H1 (cell line): ENCODE data around the gene SOSTDC1. TPM values are rescaled to one million over a fixed set of nuclear protein-coding genes. Genes with fewer than 3 reads are reported as not detected.

Experiments
- CTCF ChIA-PET: fragments of 300-600 bp; sonication (Branson Sonifier 250); formaldehyde crosslinking; loops from one replicate; lab custom pipeline; 2021; ENCODE audit not compliant: partially characterized antibody; lab: Charles Lee
- POLR2A ChIA-PET: fragments of 300-600 bp; sonication (Branson Sonifier 250); formaldehyde crosslinking; loops from one replicate; lab custom pipeline; 2021; ENCODE audit warnings: inconsistent platforms; ENCODE audit not compliant: partially characterized antibody; lab: Charles Lee
- DNase-seq, 2 experiments: peaks; one replicate each; pipeline versions ENCODE4 v3.0.0 to v3.0.0-alpha.2; 2010 to 2022; ENCODE audit warnings: low spot score in 2 of 2, low read depth in 1 of 2, mixed read lengths in 1 of 2
- FAIRE-seq: peaks from 2 replicates; lab custom pipeline; 2011; peaks lifted over from hg19 to GRCh38; lab: Jason Lieb, UNC
- H2AFZ ChIP-seq: 2 replicates; pipeline ENCODE4 v1.8.1; 2012; ENCODE audit warnings: low read length, inconsistent platforms
- H2AK5ac ChIP-seq: 2 replicates; pipeline ENCODE4 v1.6.1; 2013; ENCODE audit warnings: low read depth, low read length
- H2BK120ac ChIP-seq: replicated peaks from 2 replicates; pipeline ENCODE3; 2013; ENCODE audit warnings: low read depth, low read length, inconsistent platforms
- H2BK12ac ChIP-seq: 2 replicates; pipeline ENCODE4 v1.6.1; 2013; ENCODE audit warnings: low read depth, low read length
- H2BK15ac ChIP-seq: 2 replicates; pipeline ENCODE4 v1.6.1; 2013; ENCODE audit warnings: low read length
- H2BK20ac ChIP-seq: 2 replicates; pipeline ENCODE4 v1.6.1; 2013; ENCODE audit warnings: low read length
- H2BK5ac ChIP-seq: 2 replicates; pipeline ENCODE4 v1.6.1; 2013; ENCODE audit warnings: low read depth, low read length
- H3K14ac ChIP-seq: 2 replicates; pipeline ENCODE4 v1.6.1; 2013; ENCODE audit warnings: inconsistent platforms; ENCODE audit not compliant: insufficient read length
- H3K18ac ChIP-seq: 2 replicates; pipeline ENCODE4 v1.6.1; 2013; ENCODE audit warnings: low read length; ENCODE audit errors: extremely low read depth
- H3K23ac ChIP-seq: 2 replicates; pipeline ENCODE4 v1.6.1; 2013; ENCODE audit warnings: inconsistent platforms; ENCODE audit not compliant: insufficient read length
- H3K23me2 ChIP-seq: 2 replicates; pipeline ENCODE4 v1.6.1; 2013; ENCODE audit warnings: low read depth, low read length
- H3K27ac ChIP-seq: 2 replicates; pipeline ENCODE4 v1.6.1; 2011; ENCODE audit warnings: low read depth, low read length, inconsistent platforms
- H3K27me3 ChIP-seq, 4 experiments: replicated peaks in 1 of 4; 1 replicate in 1 of 4; 2 replicates in 3 of 4; pipeline versions ENCODE4 v1.6.1 to v1.8.1; 2011 to 2013; ENCODE audit warnings: low read length in 3 of 4, mild to moderate bottlenecking in 3 of 4, inconsistent platforms in 2 of 4, mixed read lengths in 2 of 4, moderate library complexity in 1 of 4; ENCODE audit not compliant: control insufficient read depth in 3 of 4, insufficient read depth in 3 of 4; ENCODE audit errors: extremely low read depth in 1 of 4
- H3K36me3 ChIP-seq, 4 experiments: 2 replicates each; pipeline versions ENCODE4 v1.6.1 to v1.8.1; 2011 to 2013; ENCODE audit warnings: mild to moderate bottlenecking in 4 of 4, low read length in 3 of 4, moderate library complexity in 2 of 4, control low read depth in 1 of 4, inconsistent platforms in 1 of 4; ENCODE audit not compliant: insufficient read depth in 4 of 4, control insufficient read depth in 2 of 4
- H3K4ac ChIP-seq: replicated peaks from 2 replicates; pipeline ENCODE3; 2013; ENCODE audit warnings: low read length, low read depth, mixed read lengths, inconsistent platforms; ENCODE audit not compliant: insufficient read length
- H3K4me1 ChIP-seq, 4 experiments: replicated peaks in 1 of 4; 1 replicate in 1 of 4; 2 replicates in 3 of 4; pipeline versions ENCODE4 v1.6.1 to v1.8.1; 2011 to 2013; ENCODE audit warnings: low read length in 3 of 4, inconsistent platforms in 2 of 4, mixed read lengths in 1 of 4; ENCODE audit not compliant: insufficient read depth in 4 of 4, control insufficient read depth in 3 of 4
- H3K4me2 ChIP-seq, 2 experiments: 2 replicates each; pipeline versions ENCODE4 v1.6.1 to v1.8.1; 2011 to 2013; ENCODE audit warnings: low read depth in 2 of 2, low read length in 2 of 2, control low read depth in 1 of 2, inconsistent platforms in 1 of 2, mild to moderate bottlenecking in 1 of 2; ENCODE audit not compliant: insufficient read depth in 1 of 2
- H3K4me3 ChIP-seq, 4 experiments: fragments of 200-600, 300-600 bp in 1 of 4; sonication (generic), shearing (Covaris generic), sonication (Bioruptor Twin) in 1 of 4; 2 replicates each; pipeline versions ENCODE4 v1.5.1 to v1.8.1; 2011 to 2016; ENCODE audit warnings: low read length in 4 of 4, low read depth in 3 of 4, control low read depth in 2 of 4, inconsistent platforms in 2 of 4, mild to moderate bottlenecking in 2 of 4, mixed read lengths in 1 of 4, moderate library complexity in 1 of 4; ENCODE audit not compliant: insufficient read depth in 2 of 4; ENCODE audit errors: extremely low read depth in 1 of 4
- H3K56ac ChIP-seq: replicated peaks from 2 replicates; pipeline ENCODE3; 2013; ENCODE audit warnings: low read depth, mild to moderate bottlenecking, mixed read lengths, low read length, inconsistent platforms; ENCODE audit not compliant: insufficient read length
- H3K79me1 ChIP-seq: 2 replicates; pipeline ENCODE4 v1.6.1; 2013; ENCODE audit warnings: low read depth, low read length, control low read depth
- H3K79me2 ChIP-seq, 2 experiments: 2 replicates each; pipeline versions ENCODE4 v1.6.1 to v1.8.1; 2012 to 2013; ENCODE audit warnings: low read length in 2 of 2, mild to moderate bottlenecking in 2 of 2, inconsistent platforms in 1 of 2; ENCODE audit not compliant: insufficient read depth in 2 of 2, control insufficient read depth in 1 of 2
- H3K9ac ChIP-seq, 4 experiments: replicated peaks in 1 of 4; 1 replicate in 1 of 4; 2 replicates in 3 of 4; pipeline versions ENCODE4 v1.6.1 to v1.8.1; 2011 to 2013; ENCODE audit warnings: low read depth in 3 of 4, low read length in 3 of 4, control low read depth in 2 of 4, mild to moderate bottlenecking in 2 of 4, moderate library complexity in 2 of 4, inconsistent platforms in 1 of 4; ENCODE audit errors: extremely low read depth in 1 of 4
- H3K9me3 ChIP-seq, 2 experiments: 2 replicates each; pipeline versions ENCODE4 v1.6.1 to v1.8.1; 2012 to 2013; ENCODE audit warnings: mild to moderate bottlenecking in 2 of 2, moderate library complexity in 2 of 2, control low read depth in 1 of 2, inconsistent platforms in 1 of 2, low read depth in 1 of 2, low read length in 1 of 2, mixed read lengths in 1 of 2; ENCODE audit not compliant: insufficient read depth in 2 of 2
- H4K20me1 ChIP-seq, 2 experiments: replicated peaks in 1 of 2; 2 replicates each; pipeline versions ENCODE3 to v1.8.1; 2011 to 2013; ENCODE audit warnings: inconsistent platforms in 2 of 2, low read length in 2 of 2, mild to moderate bottlenecking in 1 of 2; ENCODE audit not compliant: insufficient read depth in 2 of 2, control insufficient read depth in 1 of 2
- H4K5ac ChIP-seq: 2 replicates; pipeline ENCODE4 v1.6.1; 2013; ENCODE audit warnings: low read length, low read depth, mixed read lengths, inconsistent platforms; ENCODE audit not compliant: insufficient read length
- H4K8ac ChIP-seq: 2 replicates; pipeline ENCODE4 v1.8.0; 2013; ENCODE audit warnings: mild to moderate bottlenecking, moderate library complexity, low read length, inconsistent platforms; ENCODE audit not compliant: insufficient read depth; ENCODE audit errors: extremely low read depth
- H4K91ac ChIP-seq: replicated peaks from 2 replicates; pipeline ENCODE3; 2013; ENCODE audit warnings: low read length, mixed read lengths, inconsistent platforms; ENCODE audit not compliant: insufficient read length
- ATF3 ChIP-seq: IDR thresholded peaks from 2 replicates; pipeline ENCODE4 v1.6.1; 2011; ENCODE audit warnings: low read depth, mild to moderate bottlenecking, low read length; ENCODE audit not compliant: insufficient read depth
- GABPA ChIP-seq: IDR thresholded peaks from 2 replicates; pipeline ENCODE4 v1.6.1; 2011; ENCODE audit warnings: mild to moderate bottlenecking, low read length, moderate library complexity, borderline replicate concordance; ENCODE audit not compliant: insufficient read depth
- WGBS, 2 experiments: shearing (Covaris generic) in 1 of 2; methylation state at CpG; one replicate each; pipeline versions ENCODE4 v1.1.6 to v1.1.7; 2013 to 2015; ENCODE audit warnings: low lambda C conversion rate in 2 of 2, mixed read lengths in 2 of 2, inconsistent platforms in 1 of 2, low coverage in 1 of 2, missing lambda C conversion rate in 1 of 2; ENCODE audit not compliant: insufficient replicate concordance in 2 of 2, insufficient coverage in 1 of 2, insufficient read length in 1 of 2; ENCODE audit errors: extremely low coverage in 1 of 2, missing lambda C conversion rate in 1 of 2; 5-methylcytosine and 5-hydroxymethylcytosine counted together
- polyA plus RNA-seq, 7 experiments: library from polyadenylated mRNA; depleted of rRNA in 3 of 7; stranded (reverse) in 5 of 7; unstranded in 2 of 7; fragments of >200 nt in 5 of 7; fragments of 200-250 nt in 2 of 7; gene quantifications; 1 replicate in 5 of 7; 2 replicates in 1 of 7; 4 replicates in 1 of 7; pipeline versions ENCODE4 v1.2.1 to v1.2.3, GENCODE V29; 2011 to 2013; ENCODE audit warnings: missing spikeins in 2 of 7, mixed read lengths in 2 of 7
- total RNA-seq: library from RNA; stranded (reverse); fragmentation: NEBNext Ultra II Directional; extraction: Animal tissue kit (Norgen Biotek cat#: 25700); gene quantifications from 2 replicates; pipeline ENCODE4 v1.2.1, GENCODE V29; 2021

SOSTDC1 gene
- total and polyA plus RNA-seq, 2 of the 8 experiments (the other 6 are each of a cell fraction or from before 2014, with no cell fraction given): 0.35 to 0.79 TPM

GRCh38 chr7:16433568-16434122, 31.9 kb downstream of the SOSTDC1 start:
- Histone ChIP-seq H3K79me1 (no peaks in the 10 kb centered on the region), H3K18ac (no peak overlapping the region), H2BK15ac (no peak overlapping the region), H2AFZ (no peak overlapping the region), H3K23me2 (no peaks in the 10 kb centered on the region), H3K56ac (no peak overlapping the region), H3K36me3 (no peaks in the 10 kb centered on the region), H3K27ac (no peak overlapping the region), H3K4me3 (no peak overlapping the region), H3K9ac (no peak overlapping the region), H3K27me3 (peaks cover 0 to 1% (median 0%) of the 10 kb centered on the region in 4 experiments; a peak in 1 of 7 replicates), H2BK12ac (no peak overlapping the region), H3K4me1 (no peaks in the 10 kb centered on the region), H4K8ac (no peak overlapping the region), H4K20me1 (no peaks in the 10 kb centered on the region), H3K23ac (no peak overlapping the region), H2BK5ac (no peak overlapping the region), H3K79me2 (no peaks in the 10 kb centered on the region), H4K91ac (no peak overlapping the region), H2BK120ac (no peak overlapping the region), H3K14ac (no peak overlapping the region), H2BK20ac (no peak overlapping the region), H4K5ac (no peak overlapping the region), H2AK5ac (no peak overlapping the region), H3K4me2 (no peak overlapping the region), H3K9me3 (no peaks in the 10 kb centered on the region), H3K4ac (no peak overlapping the region)
- no peak for FAIRE-seq
- no peak for TF ChIP-seq GABPA
- TF ChIP-seq ATF3: no peak
- POLR2A ChIA-PET: interaction anchor here (1.0 to 1.4 kb wide), 2 partner anchors 13 to 131 kb away, joined by 3 read pairs; no protein-coding TSS in a partner anchor
- 90% methylated on average over 2 of the region's 2 CpGs; no CpG with 5 or more reads in 1 of the 2 experiments for WGBS, 2 experiments
- DNase-seq: no peak
- CTCF ChIA-PET: interaction anchor here (0.5 to 5.8 kb wide), 14 partner anchors 9 to 650 kb away, joined by 3 to 54 read pairs (median 6); partner anchors contain the start of genes CRPPA and SOSTDC1
